HepG2 (cell line): ENCODE results near the gene OST4. TPM values are rescaled to one million over a fixed set of nuclear protein-coding genes. Genes with fewer than 3 reads are reported as not detected.

Experiments
- ETS1 ChIP-seq: sonication (generic); formaldehyde crosslinking; IDR thresholded peaks from 2 replicates; pipeline ENCODE4 v1.4.0; 2020; ENCODE audit warnings: missing genetic modification reagents
- GATAD1 ChIP-seq: IDR thresholded peaks from 2 replicates; pipeline ENCODE4 v1.6.1; 2016; ENCODE audit warnings: missing genetic modification reagents, missing compliant biosample characterization
- MEF2D ChIP-seq: sonication (generic); formaldehyde crosslinking; IDR thresholded peaks from 2 replicates; pipeline ENCODE4 v1.5.1; 2020; ENCODE audit warnings: mild to moderate bottlenecking, missing genetic modification reagents
- MLX ChIP-seq: IDR thresholded peaks from 2 replicates; pipeline ENCODE4 v1.6.1; 2016
- MXD1 ChIP-seq: sonication (generic); formaldehyde crosslinking; IDR thresholded peaks from 2 replicates; pipeline ENCODE4 v1.4.0; 2020; ENCODE audit warnings: mild to moderate bottlenecking, missing genetic modification reagents
- RFX5 ChIP-seq: IDR thresholded peaks from 2 replicates; pipeline ENCODE4 v1.6.1; 2011; ENCODE audit warnings: low read depth, low read length, improper control_type of control experiment
- STAG1 ChIP-seq: sonication (generic); formaldehyde crosslinking; IDR thresholded peaks from 2 replicates; pipeline ENCODE4 v1.4.0; 2020; ENCODE audit warnings: missing genetic modification reagents
- TBL1XR1 ChIP-seq: fragments of 150-350 bp; IDR thresholded peaks from 2 replicates; pipeline ENCODE4 v1.6.1; 2014; ENCODE audit warnings: borderline replicate concordance, low read length; ENCODE audit not compliant: partially characterized antibody
- YY1 ChIP-seq: IDR thresholded peaks from 2 replicates; pipeline ENCODE4 v1.6.1; 2011; ENCODE audit warnings: low read length, low read depth, moderate library complexity, mild to moderate bottlenecking; ENCODE audit not compliant: insufficient read depth, insufficient replicate concordance
- ZNF318 ChIP-seq: sonication (generic); formaldehyde crosslinking; IDR thresholded peaks from 2 replicates; pipeline ENCODE4 v1.4.0; 2020; ENCODE audit warnings: mild to moderate bottlenecking, missing genetic modification reagents
- ZNF567 ChIP-seq: sonication (generic); formaldehyde crosslinking; IDR thresholded peaks from 2 replicates; pipeline ENCODE4 v1.8.1; 2023; ENCODE audit warnings: mild to moderate bottlenecking, missing genetic modification reagents, borderline replicate concordance
- ZNF639 ChIP-seq: conservative IDR thresholded peaks from 2 replicates; pipeline ENCODE4 v1.6.1; 2018; ENCODE audit warnings: missing genetic modification reagents
- ZNF782 ChIP-seq: sonication (generic); formaldehyde crosslinking; IDR thresholded peaks from 2 replicates; pipeline ENCODE4 v1.4.0; 2020; ENCODE audit warnings: missing genetic modification reagents, mild to moderate bottlenecking, borderline replicate concordance
- ZNF792 ChIP-seq: IDR thresholded peaks from 2 replicates; pipeline ENCODE4 v1.6.1; 2016
- ZUFSP ChIP-seq: sonication (generic); formaldehyde crosslinking; IDR thresholded peaks from 2 replicates; pipeline ENCODE4 v1.9.0; 2021; ENCODE audit warnings: missing genetic modification reagents, mild to moderate bottlenecking, borderline replicate concordance
- polyA plus RNA-seq, 8 experiments: library from polyadenylated mRNA; depleted of rRNA in 3 of 8; stranded (reverse) in 7 of 8; unstranded in 1 of 8; fragments of >200 nt; fragmentation: Illumina TruSeq in 4 of 8; extraction: Trizol in 4 of 8; gene quantifications; 2 replicates each; pipeline versions ENCODE4 v1.2.1 to v1.2.3, GENCODE V29; 2011 to 2016; ENCODE audit warnings: low read depth in 4 of 8, missing spikeins in 1 of 8, mixed read lengths in 1 of 8; ENCODE audit not compliant: insufficient read depth in 1 of 8
- total RNA-seq, 5 experiments: library from RNA; depleted of rRNA; stranded (reverse); fragments of >200 nt; fragmentation: Illumina TruSeq; extraction: Trizol; gene quantifications; 2 replicates each; pipeline ENCODE4 v1.2.3, GENCODE V29; 2016; ENCODE audit warnings: low read depth in 1 of 5

Gene OST4
- total and polyA plus RNA-seq, 2 of the 13 experiments (the other 11 are each of a cell fraction or from before 2014, with no cell fraction given): 498 to 584 TPM

GRCh38 chr2:27086090-27086723 lies 14.8 kb upstream of the OST4 start (continued):
- TF ChIP-seq ZNF639 (CRISPR knock-in tag) (peak; percentile 73; the same call in 1 of the 2 replicates), MLX (CRISPR knock-in tag) (peak; percentile 79; the same call in 1 of the 2 replicates), ZNF782 (CRISPR knock-in tag) (no peak), STAG1 (CRISPR knock-in tag) (peak; percentile 74), ZNF567 (CRISPR knock-in tag) (no peak; the same call in 1 of the 2 replicates), ZNF792 (CRISPR knock-in tag) (peak; percentile 92), ETS1 (CRISPR knock-in tag) (peak; percentile 91; the same call in 1 of the 2 replicates), ZUFSP (CRISPR knock-in tag) (no peak), TBL1XR1 (peak; percentile 5), RFX5 (no peak), YY1 (peak; percentile 87), MXD1 (CRISPR knock-in tag) (no peak), MEF2D (CRISPR knock-in tag) (no peak), ZNF318 (CRISPR knock-in tag) (0 out of 2 replicates have a peak, but pooled peaks have one; percentile 12), GATAD1 (peak; percentile 75)
